Ovary (tissue), 9 donors: Measurements from ENCODE around the gene RBM5. TPM values are rescaled to one million over a fixed set of nuclear protein-coding genes. Genes with fewer than 3 reads are reported as not detected.

Source experiments
- DNase-seq, 5 donors: peaks; one replicate each; pipeline ENCODE4 v3.0.0-alpha.2; 2019 to 2020
- H3K27ac ChIP-seq, 2 donors: fragments of 200-600 bp; one replicate each; pipeline versions ENCODE4 v1.5.1 to v1.8.0; 2019 to 2022
- H3K27me3 ChIP-seq: fragments of 200-600 bp; one replicate; pipeline ENCODE4 v1.8.0; 2022
- H3K36me3 ChIP-seq: fragments of 200-600 bp; sonication (generic); one replicate; pipeline ENCODE4 v1.5.1; 2019
- H3K4me1 ChIP-seq: one replicate; pipeline ENCODE4 v1.8.1; 2013; ENCODE audit warnings: mild to moderate bottlenecking, moderate library complexity; ENCODE audit not compliant: insufficient read depth
- H3K4me3 ChIP-seq: fragments of 200-600 bp; sonication (generic); one replicate; pipeline ENCODE4 v1.5.1; 2017
- H3K9me3 ChIP-seq, 2 donors: fragments of 200-600 bp in 1 of 2; sonication (generic) in 1 of 2; one replicate each; pipeline versions ENCODE4 v1.5.1 to v1.8.1; 2013 to 2019; ENCODE audit warnings: mild to moderate bottlenecking in 1 of 2, moderate library complexity in 1 of 2
- EP300 ChIP-seq: sonication (generic); formaldehyde crosslinking; IDR thresholded peaks from one replicate; pipeline ENCODE4 v1.6.1; 2017; ENCODE audit warnings: antibody characterized with exemption
- POLR2A ChIP-seq: fragments of 450-650 bp; IDR thresholded peaks from one replicate; pipeline ENCODE4 v1.6.1; 2017; ENCODE audit warnings: antibody characterized with exemption, mild to moderate bottlenecking, moderate library complexity
- WGBS, 3 donors: extraction: QIAGEN DNeasy Blood & Tissue Kit in 1 of 3; methylation state at CpG; one replicate each; pipeline versions ENCODE4 v1.1.5 to v1.1.7; 2013 to 2017; 5-methylcytosine and 5-hydroxymethylcytosine counted together
- intact Hi-C, 4 donors: fragments of 100-400 bp; cut with DNase I; formaldehyde crosslinking; loops; one replicate each; pipeline versions ENCODE4 v1.11.0 to v1.15.1; 2022 to 2023
- polyA plus RNA-seq, 2 donors: library from polyadenylated mRNA; stranded (reverse); fragments of 200-250 nt in 1 of 2; fragments of 350-450 nt in 1 of 2; fragmentation: Illumina TruSeq in 1 of 2; extraction: RNeasy Lipid Tissue Mini Kit (QIAGEN cat#74804) in 1 of 2; gene quantifications; one replicate each; pipeline ENCODE4 v1.2.3, GENCODE V29; 2013 to 2014
- total RNA-seq, 7 donors: library from RNA; depleted of rRNA in 2 of 7; stranded (reverse); fragments of >200 nt in 2 of 7; fragmentation: NEBNext Ultra II Directional in 3 of 7; extraction: Animal tissue kit (Norgen Biotek cat#: 25700) in 3 of 7; gene quantifications; one replicate each; pipeline versions ENCODE4 v1.1.0 to v1.2.4, GENCODE V29; 2016 to 2023
- TF ChIP-seq, protein P1 (sequence below), 3 donors: fragments of 450-650 bp in 2 of 3; fragments of 200-600 bp in 1 of 3; IDR thresholded peaks; one replicate each; pipeline versions ENCODE4 v1.5.1 to v1.8.0; 2016 to 2022; ENCODE audit warnings: antibody characterized with exemption in 3 of 3, mild to moderate bottlenecking in 1 of 3
- donor health status: DM: no; HTN: no; CAD: no; lungs with moderate emphysema.
- donor health status: DM: no; HTN: no; CAD: no.
- donor health status: Bipolar disorder and iron deficiency.
- donor health status: DM: yes; HTN: yes; CAD: no.
- donor health status: DM: no; HTN: no; CAD: no.
- donor health status: DM: yes; HTN: yes; CAD: no.

RBM5 gene
- total and polyA plus RNA-seq, 9 donors: 123 to 207 (median 165) TPM

DNA sequence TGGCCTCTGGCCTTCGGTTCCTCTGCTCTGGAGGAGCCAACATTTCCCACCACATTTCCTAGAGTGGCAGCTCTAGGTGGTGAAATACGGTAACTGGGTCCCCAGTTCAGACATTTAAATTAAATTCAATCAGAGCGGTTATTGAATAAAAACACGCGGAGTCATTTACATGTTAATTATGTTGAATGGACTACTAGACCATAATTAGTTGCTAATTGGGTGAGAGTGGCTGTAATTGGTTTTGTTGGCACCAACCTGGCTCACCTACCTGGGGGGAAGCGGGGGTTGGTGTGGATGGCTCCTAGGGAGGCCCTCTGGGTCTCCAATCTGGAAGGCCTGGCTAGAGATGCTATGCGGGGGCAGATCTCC lies 79.1 kb downstream of the RBM5 start:
- TF ChIP-seq EP300: no peak
- TF ChIP-seq, protein P1, sequence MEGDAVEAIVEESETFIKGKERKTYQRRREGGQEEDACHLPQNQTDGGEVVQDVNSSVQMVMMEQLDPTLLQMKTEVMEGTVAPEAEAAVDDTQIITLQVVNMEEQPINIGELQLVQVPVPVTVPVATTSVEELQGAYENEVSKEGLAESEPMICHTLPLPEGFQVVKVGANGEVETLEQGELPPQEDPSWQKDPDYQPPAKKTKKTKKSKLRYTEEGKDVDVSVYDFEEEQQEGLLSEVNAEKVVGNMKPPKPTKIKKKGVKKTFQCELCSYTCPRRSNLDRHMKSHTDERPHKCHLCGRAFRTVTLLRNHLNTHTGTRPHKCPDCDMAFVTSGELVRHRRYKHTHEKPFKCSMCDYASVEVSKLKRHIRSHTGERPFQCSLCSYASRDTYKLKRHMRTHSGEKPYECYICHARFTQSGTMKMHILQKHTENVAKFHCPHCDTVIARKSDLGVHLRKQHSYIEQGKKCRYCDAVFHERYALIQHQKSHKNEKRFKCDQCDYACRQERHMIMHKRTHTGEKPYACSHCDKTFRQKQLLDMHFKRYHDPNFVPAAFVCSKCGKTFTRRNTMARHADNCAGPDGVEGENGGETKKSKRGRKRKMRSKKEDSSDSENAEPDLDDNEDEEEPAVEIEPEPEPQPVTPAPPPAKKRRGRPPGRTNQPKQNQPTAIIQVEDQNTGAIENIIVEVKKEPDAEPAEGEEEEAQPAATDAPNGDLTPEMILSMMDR (IDR thresholded peaks at IDR 0.05): no peak
- no peak for TF ChIP-seq POLR2A
- no peaks in the 10 kb centered on the region for H3K27me3 ChIP-seq
- intact Hi-C loops: no loop called here
- H3K4me3 ChIP-seq: no peak overlapping the region
- no peak for DNase-seq
- H3K36me3 ChIP-seq: no peaks in the 10 kb centered on the region
- WGBS, 3 donors: 90 to 94% (median 91%) methylated on average over 7 of the region's 7 CpGs
- no peak overlapping the region for H3K27ac ChIP-seq
- peaks cover 24% of the 10 kb centered on the region for H3K4me1 ChIP-seq
- no peaks in the 10 kb centered on the region for H3K9me3 ChIP-seq

DNA sequence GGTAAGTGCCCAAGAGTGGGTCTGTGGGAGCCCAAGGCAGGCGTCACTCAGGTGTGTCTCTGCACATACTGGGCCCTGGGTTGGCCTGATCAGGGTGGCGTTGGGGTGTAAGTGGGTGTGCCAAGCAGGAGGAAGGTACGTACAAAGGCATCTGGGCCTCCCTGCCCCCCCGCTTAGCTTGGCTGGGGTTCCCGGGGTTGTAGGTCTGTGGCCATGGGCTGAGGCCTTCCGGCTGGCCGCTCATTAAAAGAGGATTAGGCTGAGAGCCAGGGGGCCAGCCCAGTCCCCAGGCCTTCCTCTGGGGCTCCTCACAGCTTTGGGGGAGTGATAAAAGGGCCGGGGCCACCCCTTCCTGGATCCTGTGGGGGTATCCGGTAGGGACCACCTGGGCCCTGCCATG lies 79.7 kb downstream of the RBM5 start:
- WGBS, 3 donors: 60 to 64% (median 63%) methylated on average over 9 of the region's 9 CpGs
- no peak for DNase-seq
- Histone ChIP-seq H3K27ac (peak overlapping the region in 1 of 2 donors; percentile 12), H3K36me3 (no peaks in the 10 kb centered on the region), H3K9me3 (no peaks in the 10 kb centered on the region), H3K27me3 (no peaks in the 10 kb centered on the region), H3K4me1 (peaks cover 24% of the 10 kb centered on the region), H3K4me3 (no peak overlapping the region)
- intact Hi-C loops: no loop called here
- TF ChIP-seq EP300: no peak
- TF ChIP-seq, protein P1 (IDR thresholded peaks at IDR 0.05): no peak
- TF ChIP-seq POLR2A: no peak

Other genes with a start within 250 kb of the RBM5 start
- gene TRAIP, start 232.4 kb upstream of the RBM5 start, total RNA-seq: 1 to 10 TPM; 1.8 to 4.5 (median 2.9) TPM
- 1 to 10 TPM; 1.9 to 2.8 TPM for gene TRAIP, start 232.4 kb upstream of the RBM5 start, polyA plus RNA-seq
- gene CAMKV, start 219.0 kb upstream of the RBM5 start, total RNA-seq: under 1 TPM in 1 of 7 donors, not detected in 6; 0.18 TPM
- not detected for gene CAMKV, start 219.0 kb upstream of the RBM5 start, polyA plus RNA-seq
- 1 to 10 TPM; 1.1 to 2.2 (median 1.4) TPM for gene MST1R, start 185.0 kb upstream of the RBM5 start, total RNA-seq
- 1 to 10 TPM in 1 of 2 donors, under 1 TPM in 1; 0.98 to 1.8 TPM for gene MST1R, start 185.0 kb upstream of the RBM5 start, polyA plus RNA-seq
- gene MON1A, start 159.1 kb upstream of the RBM5 start, total RNA-seq: 10 to 100 TPM in 1 of 7 donors, 1 to 10 TPM in 6; 3.7 to 13.2 (median 8.0) TPM
- 1 to 10 TPM; 2.8 to 5.6 TPM for gene MON1A, start 159.1 kb upstream of the RBM5 start, polyA plus RNA-seq
- 100 to 1,000 TPM in 1 of 7 donors, 10 to 100 TPM in 6; 70.1 to 108 (median 88.0) TPM for gene RBM6, start 148.8 kb upstream of the RBM5 start, total RNA-seq
- gene RBM6, start 148.8 kb upstream of the RBM5 start, polyA plus RNA-seq: 100 to 1,000 TPM in 1 of 2 donors, 10 to 100 TPM in 1; 76.1 to 108 TPM
- 10 to 100 TPM in 2 of 7 donors, 1 to 10 TPM in 5; 1.9 to 31.5 (median 7.2) TPM for gene SEMA3F, start 66.4 kb downstream of the RBM5 start, total RNA-seq
- gene SEMA3F, start 66.4 kb downstream of the RBM5 start, polyA plus RNA-seq: 1 to 10 TPM; 3.5 to 8.3 TPM
- gene GNAT1, start 102.7 kb downstream of the RBM5 start, total RNA-seq: not detected
- not detected for gene GNAT1, start 102.7 kb downstream of the RBM5 start, polyA plus RNA-seq
- gene SLC38A3, start 116.4 kb downstream of the RBM5 start, total RNA-seq: 10 to 100 TPM in 2 of 7 donors, 1 to 10 TPM in 5; 3.0 to 10.9 (median 8.3) TPM
- 1 to 10 TPM; 1.6 to 6.6 TPM for gene SLC38A3, start 116.4 kb downstream of the RBM5 start, polyA plus RNA-seq
- 100 to 1,000 TPM in 6 of 7 donors, 10 to 100 TPM in 1; 72.3 to 259 (median 212) TPM for gene GNAI2, start 147.3 kb downstream of the RBM5 start, total RNA-seq
- 100 to 1,000 TPM; 189 to 309 TPM for gene GNAI2, start 147.3 kb downstream of the RBM5 start, polyA plus RNA-seq
- 100 to 1,000 TPM in 1 of 7 donors, 10 to 100 TPM in 6; 18.4 to 224 (median 51.9) TPM for gene SEMA3B, start 180.2 kb downstream of the RBM5 start, total RNA-seq
- gene SEMA3B, start 180.2 kb downstream of the RBM5 start, polyA plus RNA-seq: 10 to 100 TPM in 1 of 2 donors, 1 to 10 TPM in 1; 5.0 to 30.9 TPM
- 1 to 10 TPM in 2 of 7 donors, under 1 TPM in 3, not detected in 2; 0.42 to 1.4 (median 0.76) TPM for gene LSMEM2, start 190.2 kb downstream of the RBM5 start, total RNA-seq
- gene LSMEM2, start 190.2 kb downstream of the RBM5 start, polyA plus RNA-seq: 1 to 10 TPM in 1 of 2 donors, under 1 TPM in 1; 0.60 to 1.0 TPM
- 10 to 100 TPM; 31.8 to 76.9 (median 56.4) TPM for gene IFRD2, start 203.5 kb downstream of the RBM5 start, total RNA-seq
- 10 to 100 TPM; 14.5 to 32.8 TPM for gene IFRD2, start 203.5 kb downstream of the RBM5 start, polyA plus RNA-seq
- gene HYAL3, start 210.5 kb downstream of the RBM5 start, total RNA-seq: 1 to 10 TPM in 6 of 7 donors, under 1 TPM in 1; 0.58 to 4.3 (median 2.0) TPM
- 1 to 10 TPM; 1.5 to 1.9 TPM for gene HYAL3, start 210.5 kb downstream of the RBM5 start, polyA plus RNA-seq
- 10 to 100 TPM in 6 of 7 donors, 1 to 10 TPM in 1; 9.7 to 15.7 (median 13.0) TPM for gene NAA80, start 210.5 kb downstream of the RBM5 start, total RNA-seq
- 10 to 100 TPM in 1 of 2 donors, 1 to 10 TPM in 1; 2.6 to 11.2 TPM for gene NAA80, start 210.5 kb downstream of the RBM5 start, polyA plus RNA-seq
- 1 to 10 TPM; 1.8 to 9.3 (median 3.3) TPM for gene HYAL1, start 214.7 kb downstream of the RBM5 start, total RNA-seq
- 1 to 10 TPM; 3.6 to 4.4 TPM for gene HYAL1, start 214.7 kb downstream of the RBM5 start, polyA plus RNA-seq
- gene HYAL2, start 233.8 kb downstream of the RBM5 start, total RNA-seq: 10 to 100 TPM; 29.0 to 81.6 (median 41.2) TPM
- 10 to 100 TPM; 10.9 to 56.3 TPM for gene HYAL2, start 233.8 kb downstream of the RBM5 start, polyA plus RNA-seq
- gene TUSC2, start 239.3 kb downstream of the RBM5 start, total RNA-seq: 10 to 100 TPM; 19.4 to 26.4 (median 21.3) TPM
- gene TUSC2, start 239.3 kb downstream of the RBM5 start, polyA plus RNA-seq: 10 to 100 TPM; 21.0 to 24.0 TPM